Measurements from ENCODE around the gene IGFLR1. TPM values are rescaled to one million over a fixed set of nuclear protein-coding genes. Genes with fewer than 3 reads are reported as not detected.

Gene IGFLR1
- total and polyA plus RNA-seq, 9 of the 15 experiments (the other 6 are each of a cell fraction or from before 2014, with no cell fraction given), result 1.0 to 14.3 (median 4.6) TPM

GRCh38 chr19:35740423-35741202, 1.6 kb downstream of the IGFLR1 start (continued):
- TF ChIP-seq ZNF431 (CRISPR knock-in tag; IDR thresholded peaks at IDR 0.05), result no peak
- TF ChIP-seq ZSCAN32 (CRISPR knock-in tag; IDR thresholded peaks at IDR 0.05), result no peak
- TF ChIP-seq MEIS2 (IDR thresholded peaks at IDR 0.05; ENCODE audit: partially characterized antibody), result peak; percentile 59
- TF ChIP-seq NBN (IDR thresholded peaks at IDR 0.05; ENCODE audit: low read depth), result peak; percentile 65; the same call in 1 of the 2 replicates
- peak; percentile 37 for TF ChIP-seq NFYB (IDR thresholded peaks at IDR 0.05; ENCODE audit: extremely low read depth, insufficient read length)
- TF ChIP-seq SMARCB1 (IDR thresholded peaks at IDR 0.05; ENCODE audit: insufficient read length, low read depth), result no peak
- no peak for TF ChIP-seq NUFIP1 (IDR thresholded peaks at IDR 0.05; ENCODE audit: partially characterized antibody)
- no peak for TF ChIP-seq U2AF2 (optimal IDR thresholded peaks at IDR 0.05; ENCODE audit: low read depth, low read length)
- no peak for TF ChIP-seq SMAD3 (CRISPR knock-in tag; conservative IDR thresholded peaks at IDR 0.05)
- no peak for TF ChIP-seq ERF (CRISPR knock-in tag; IDR thresholded peaks at IDR 0.05)
- no peak for TF ChIP-seq ZNF57 (CRISPR knock-in tag; IDR thresholded peaks at IDR 0.05)
- peak; percentile 46 to 61 (median 53); a peak in 5 of 6 replicates for TF ChIP-seq CTCF (IDR thresholded peaks at IDR 0.05 in 2 of 3, conservative IDR thresholded peaks at IDR 0.05 in 1 of 3; ENCODE audit: insufficient read depth in 2 of 3, low read depth in 1 of 3, low read length in 3 of 3)
- TF ChIP-seq ZNF668 (CRISPR knock-in tag; IDR thresholded peaks at IDR 0.05), result no peak
- no peak for TF ChIP-seq SNAPC5 (CRISPR knock-in tag; IDR thresholded peaks at IDR 0.05)
- TF ChIP-seq ZNF444 (CRISPR knock-in tag; IDR thresholded peaks at IDR 0.05), result no peak
- TF ChIP-seq ZNF584 (CRISPR knock-in tag; IDR thresholded peaks at IDR 0.05; ENCODE audit: low read depth), result no peak
- no peak for TF ChIP-seq SETDB1 (IDR thresholded peaks at IDR 0.05; ENCODE audit: low read length)
- no peak for TF ChIP-seq ZNF507 (tag; conservative IDR thresholded peaks at IDR 0.05)
- peak; percentile 37 for TF ChIP-seq TAF1 (IDR thresholded peaks at IDR 0.05; ENCODE audit: control insufficient read depth, extremely low read depth, insufficient read depth, low read length, severe bottlenecking)
- no peak for TF ChIP-seq CBX2 (IDR thresholded peaks at IDR 0.05; ENCODE audit: insufficient read depth, low read length, poor library complexity, severe bottlenecking)
- TF ChIP-seq ZNF592 (IDR thresholded peaks at IDR 0.05), result no peak
